GM12874 (cell line): ENCODE measurements around the gene TMEM232.

Experiments
- CTCF ChIP-seq: IDR thresholded peaks from 2 replicates; pipeline ENCODE4 v1.5.1; 2011; ENCODE audit warnings: low read depth, mild to moderate bottlenecking, control low read depth, low read length, moderate library complexity; ENCODE audit not compliant: insufficient read depth

The TMEM232 gene

GRCh38 chr5:110726249-110727024 is at the start of gene TMEM232:
Gene TMEM232, minus strand, starts transcription at chr5:110726671. Its CDS starts 59,319 bp downstream, at chr5:110667352.
- TF ChIP-seq CTCF: no peak

GRCh38 chr5:110770286-110770685 is 43.8 kb upstream of the TMEM232 start:
- no peak for TF ChIP-seq CTCF

GRCh38 chr5:110769000-110769681 is 42.7 kb upstream of the TMEM232 start:
- TF ChIP-seq CTCF: no peak

GRCh38 chr5:110768138-110768860 is 41.8 kb upstream of the TMEM232 start:
- no peak for TF ChIP-seq CTCF

GRCh38 chr5:110760158-110760557 is 33.7 kb upstream of the TMEM232 start:
- TF ChIP-seq CTCF: no peak

GRCh38 chr5:110757118-110757729 is 30.8 kb upstream of the TMEM232 start:
- TF ChIP-seq CTCF: peak; percentile 46

GRCh38 chr5:110754181-110754580 is 27.7 kb upstream of the TMEM232 start:
- no peak for TF ChIP-seq CTCF
